MG63 (cell line): ENCODE results near the gene TGIF2. TPM values are rescaled to one million over a fixed set of nuclear protein-coding genes. Genes with fewer than 3 reads are reported as not detected.

Source experiments
- DNase-seq: peaks from one replicate; pipeline ENCODE4 v3.0.0-alpha.2; 2020
- H3K27me3 ChIP-seq: fragments of 250-450 bp; sonication (Bioruptor Pico); 2 replicates; pipeline ENCODE4 v1.5.1; 2020; ENCODE audit warnings: mild to moderate bottlenecking, moderate library complexity
- H3K36me3 ChIP-seq: fragments of 250-450 bp; sonication (Bioruptor Pico); 2 replicates; pipeline ENCODE4 v1.5.1; 2020; ENCODE audit warnings: mild to moderate bottlenecking, moderate library complexity
- H3K4me3 ChIP-seq: fragments of 250-450 bp; sonication (Bioruptor Pico); 2 replicates; pipeline ENCODE4 v1.5.1; 2020; ENCODE audit warnings: mild to moderate bottlenecking, moderate library complexity
- H3K9me3 ChIP-seq: fragments of 250-450 bp; sonication (Bioruptor Pico); 2 replicates; pipeline ENCODE4 v1.5.1; 2020; ENCODE audit warnings: mild to moderate bottlenecking, moderate library complexity
- total RNA-seq: library from RNA; depleted of rRNA; stranded (reverse); fragments of >200 nt; shearing (Covaris generic); gene quantifications from 2 replicates; pipeline ENCODE4 v1.2.3, GENCODE V29; 2014; ENCODE audit warnings: low replicate concordance

TGIF2 gene
- total RNA-seq, 1 experiment from 2014 or later = 16.3 TPM

GRCh38 chr20:36565520-36565919, 7.9 kb upstream of the TGIF2 start:
- Histone ChIP-seq H3K4me3 (no peak overlapping the region), H3K36me3 (no peaks in the 10 kb centered on the region), H3K27me3 (no peaks in the 10 kb centered on the region), H3K9me3 (peaks cover 8% of the 10 kb centered on the region; the same call in 1 of the 2 replicates)
- no peak for DNase-seq

DNA sequence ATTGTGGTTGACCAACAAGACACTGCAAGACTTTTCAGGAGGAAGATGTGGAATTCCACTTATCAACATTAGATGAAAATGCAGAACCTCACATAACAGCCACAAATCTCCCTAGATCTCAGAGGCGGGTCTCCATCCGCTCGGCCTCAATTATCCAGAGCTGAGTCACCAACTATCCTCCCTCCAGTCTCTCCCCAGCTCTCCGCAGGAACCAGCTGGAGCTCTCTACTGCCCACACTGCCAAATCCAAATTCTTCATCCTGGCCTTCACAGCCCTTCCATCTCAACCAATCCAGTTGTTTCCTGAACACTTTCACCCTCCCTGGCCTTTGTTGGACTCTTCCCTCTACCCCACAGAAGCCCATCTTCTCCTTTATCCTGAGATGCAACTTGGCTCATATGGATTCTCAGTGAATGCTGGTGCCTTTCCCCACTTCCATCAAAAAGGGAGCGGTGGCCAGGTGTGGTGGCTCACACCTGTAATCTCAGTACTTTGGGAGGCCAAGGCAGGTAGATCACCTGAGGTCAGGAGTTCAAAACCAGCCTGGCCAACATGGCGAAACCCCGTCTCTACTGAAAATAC, 3.5 kb upstream of the TGIF2 start:
- H3K27me3 ChIP-seq = no peaks in the 10 kb centered on the region
- H3K9me3 ChIP-seq = peaks cover 7% of the 10 kb centered on the region; the same call in 1 of the 2 replicates
- H3K36me3 ChIP-seq = no peaks in the 10 kb centered on the region
- H3K4me3 ChIP-seq = no peak overlapping the region
- peak; percentile 79 for DNase-seq

DNA sequence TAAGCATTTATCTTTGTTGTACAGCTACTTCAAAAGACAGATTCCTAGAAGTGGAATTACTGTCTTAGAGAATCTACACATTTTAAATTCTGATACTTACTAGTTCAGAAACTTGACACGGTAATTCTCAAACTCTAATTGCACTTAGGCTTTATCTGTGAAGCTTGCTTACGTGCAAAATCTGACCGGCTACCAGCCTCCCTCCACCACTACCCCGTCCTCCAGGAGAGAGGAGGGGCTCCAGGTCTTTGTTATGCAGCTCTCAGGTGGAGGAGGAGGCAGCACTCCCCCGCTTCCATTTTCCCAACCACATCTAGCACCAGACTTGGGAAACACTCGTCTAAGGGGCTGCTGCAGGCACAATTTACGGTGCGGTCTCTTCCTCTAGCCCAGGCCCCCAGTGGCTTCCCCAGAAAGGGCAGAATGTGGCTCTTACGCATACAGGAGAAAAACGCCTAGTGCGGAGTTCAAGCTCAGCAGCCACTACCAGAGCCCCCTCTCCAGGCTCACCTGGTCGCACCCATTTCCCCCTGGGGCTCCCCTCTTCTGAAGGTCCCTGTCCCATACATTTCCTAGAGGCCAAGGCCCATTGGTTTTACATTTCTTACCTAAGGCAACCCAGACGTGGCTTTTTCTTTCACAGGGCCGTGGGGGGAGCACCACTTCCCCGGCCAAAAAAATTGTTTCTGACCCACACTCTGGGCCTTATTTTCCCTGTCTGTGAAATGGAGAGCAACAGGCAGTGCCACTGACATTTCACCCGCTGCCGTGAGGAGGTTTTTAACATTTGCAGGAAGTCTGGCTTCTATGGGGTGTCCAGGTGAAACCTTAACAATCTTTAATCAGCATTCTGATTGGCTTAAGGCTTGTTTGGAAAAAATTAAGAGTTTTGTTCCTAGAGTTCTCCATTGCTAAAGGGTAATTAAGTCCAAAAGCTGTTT, 1.6 kb upstream of the TGIF2 start:
- no peak for DNase-seq
- Histone ChIP-seq H3K36me3 (no peaks in the 10 kb centered on the region; the same call in 1 of the 2 replicates), H3K27me3 (no peaks in the 10 kb centered on the region), H3K9me3 (no peaks in the 10 kb centered on the region), H3K4me3 (no peak overlapping the region)

DNA sequence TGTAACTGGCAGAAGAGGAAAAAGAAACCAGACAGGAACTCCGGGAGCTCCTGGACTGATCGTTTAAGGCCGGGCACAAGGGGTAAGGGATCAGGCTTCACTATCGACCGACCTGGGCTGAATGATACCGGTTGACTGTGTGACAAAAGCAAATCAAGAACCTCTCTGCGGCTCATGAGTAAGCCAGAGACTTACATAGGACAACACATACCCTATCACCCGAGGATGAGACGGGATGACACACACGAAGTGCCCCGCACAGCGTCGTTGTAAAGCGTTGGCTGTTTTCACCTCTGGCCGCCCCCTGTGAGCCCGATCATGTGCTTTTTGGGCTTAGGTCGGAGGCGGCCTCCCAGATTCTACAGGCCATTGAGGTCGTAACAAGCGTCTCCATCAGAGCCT, 695 bp upstream of the TGIF2 start:
- peaks cover 2% of the 10 kb centered on the region for H3K36me3 ChIP-seq
- DNase-seq = peak; percentile 7
- H3K9me3 ChIP-seq = no peaks in the 10 kb centered on the region
- peak overlapping the region; percentile 78 for H3K4me3 ChIP-seq
- H3K27me3 ChIP-seq = no peaks in the 10 kb centered on the region

DNA sequence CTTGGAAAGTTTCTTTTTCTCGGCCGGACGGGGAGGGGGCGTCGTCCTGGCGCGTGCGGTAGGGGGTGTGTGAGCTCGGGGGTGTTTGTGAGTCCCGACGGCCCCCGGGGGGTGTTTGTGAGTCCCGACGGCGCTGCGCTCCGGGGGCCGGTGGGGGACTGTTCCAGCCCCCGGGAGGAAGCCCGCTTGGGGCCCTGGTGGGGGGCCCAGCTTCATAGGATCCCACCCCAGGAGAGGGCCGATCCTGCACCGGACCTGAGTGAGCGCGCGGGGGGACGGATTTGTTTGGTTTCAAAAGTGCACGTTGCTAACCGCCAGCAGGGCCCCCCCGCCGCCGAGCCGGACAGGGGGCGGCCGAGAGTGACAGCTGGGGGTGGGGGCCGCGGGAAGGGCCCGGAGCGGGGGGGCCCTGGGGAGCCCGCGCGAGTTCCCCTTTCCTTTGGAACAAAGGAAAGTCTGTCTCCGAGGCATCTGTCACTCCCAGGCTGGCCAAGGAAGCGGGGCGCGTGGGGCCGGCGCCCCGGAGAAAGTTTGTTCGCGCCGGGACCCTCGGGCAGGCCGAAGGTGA, 485 bp downstream of the TGIF2 start:
- peak; percentile 32 for DNase-seq
- H3K27me3 ChIP-seq = no peaks in the 10 kb centered on the region
- H3K4me3 ChIP-seq = peak overlapping the region; percentile 78
- no peaks in the 10 kb centered on the region for H3K9me3 ChIP-seq
- H3K36me3 ChIP-seq = peaks cover 10% of the 10 kb centered on the region

GRCh38 chr20:36574366-36575135, 1.2 kb downstream of the TGIF2 start:
- peaks cover 15% of the 10 kb centered on the region for H3K36me3 ChIP-seq

DNA sequence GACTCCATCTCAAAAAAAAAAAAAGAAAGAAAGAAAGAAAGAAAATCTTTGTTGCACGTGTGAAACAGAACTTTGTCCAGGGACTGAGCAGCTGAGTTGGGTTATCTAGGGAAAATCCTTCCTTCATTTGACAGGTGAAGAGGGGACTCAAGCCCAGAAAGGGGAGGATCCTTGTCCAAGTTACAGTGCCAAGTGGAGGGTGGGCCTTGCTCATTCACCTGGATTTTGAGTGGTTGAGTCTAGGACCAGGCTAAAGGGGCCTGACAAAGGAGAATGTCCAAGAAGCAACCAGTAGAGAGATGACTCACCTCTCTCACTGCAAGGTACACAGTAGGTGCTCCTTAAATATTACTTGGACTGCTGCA, 2.7 kb downstream of the TGIF2 start:
- Histone ChIP-seq H3K27me3 (no peaks in the 10 kb centered on the region), H3K4me3 (no peak overlapping the region), H3K36me3 (peaks cover 25% of the 10 kb centered on the region), H3K9me3 (no peaks in the 10 kb centered on the region)
- DNase-seq = no peak

More at GRCh38 chr20:36574366-36575135, 1.2 kb downstream of the TGIF2 start:
- Histone ChIP-seq H3K27me3 (no peaks in the 10 kb centered on the region), H3K9me3 (no peaks in the 10 kb centered on the region), H3K4me3 (peak overlapping the region; percentile 78)
- peak; percentile 70 for DNase-seq

DNA sequence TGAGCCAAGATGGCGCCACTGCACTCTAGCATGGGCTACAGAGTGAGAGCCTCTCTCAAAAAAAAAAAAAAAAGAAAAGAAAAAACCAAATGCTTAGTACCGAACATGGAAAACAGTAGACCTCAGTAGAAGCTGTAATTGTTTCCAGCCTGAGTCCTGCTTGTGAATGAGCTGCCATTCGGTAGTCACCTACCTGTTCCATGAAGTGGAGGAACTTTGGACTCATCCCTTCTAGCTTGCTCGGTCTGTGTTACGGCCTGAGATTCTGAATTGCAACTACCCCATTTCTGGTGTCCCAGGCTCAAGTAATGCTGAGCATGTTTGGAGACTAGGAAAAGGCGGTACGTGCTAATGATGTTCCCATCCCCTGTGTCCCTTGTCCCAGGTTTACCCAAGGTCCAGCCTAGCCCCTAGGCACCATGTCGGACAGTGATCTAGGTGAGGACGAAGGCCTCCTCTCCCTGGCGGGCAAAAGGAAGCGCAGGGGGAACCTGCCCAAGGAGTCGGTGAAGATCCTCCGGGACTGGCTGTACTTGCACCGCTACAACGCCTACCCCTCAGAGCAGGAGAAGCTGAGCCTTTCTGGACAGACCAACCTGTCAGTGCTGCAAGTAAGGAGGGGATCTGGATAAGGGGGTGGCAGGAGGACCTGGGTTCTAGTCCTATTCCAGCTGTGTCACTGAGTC, 5.1 kb downstream of the TGIF2 start:
- peaks cover 37% of the 10 kb centered on the region for H3K36me3 ChIP-seq
- no peak overlapping the region for H3K4me3 ChIP-seq
- DNase-seq = no peak
- no peaks in the 10 kb centered on the region for H3K27me3 ChIP-seq
- H3K9me3 ChIP-seq = no peaks in the 10 kb centered on the region

GRCh38 chr20:36579996-36580545, 6.7 kb downstream of the TGIF2 start:
- Histone ChIP-seq H3K27me3 (no peaks in the 10 kb centered on the region), H3K9me3 (no peaks in the 10 kb centered on the region), H3K36me3 (peaks cover 41% of the 10 kb centered on the region), H3K4me3 (no peak overlapping the region)
- no peak for DNase-seq

GRCh38 chr20:36582322-36582721, 8.9 kb downstream of the TGIF2 start:
- no peaks in the 10 kb centered on the region for H3K27me3 ChIP-seq
- H3K4me3 ChIP-seq = no peak overlapping the region
- peaks cover 43% of the 10 kb centered on the region for H3K36me3 ChIP-seq
- no peak for DNase-seq
- H3K9me3 ChIP-seq = no peaks in the 10 kb centered on the region

DNA sequence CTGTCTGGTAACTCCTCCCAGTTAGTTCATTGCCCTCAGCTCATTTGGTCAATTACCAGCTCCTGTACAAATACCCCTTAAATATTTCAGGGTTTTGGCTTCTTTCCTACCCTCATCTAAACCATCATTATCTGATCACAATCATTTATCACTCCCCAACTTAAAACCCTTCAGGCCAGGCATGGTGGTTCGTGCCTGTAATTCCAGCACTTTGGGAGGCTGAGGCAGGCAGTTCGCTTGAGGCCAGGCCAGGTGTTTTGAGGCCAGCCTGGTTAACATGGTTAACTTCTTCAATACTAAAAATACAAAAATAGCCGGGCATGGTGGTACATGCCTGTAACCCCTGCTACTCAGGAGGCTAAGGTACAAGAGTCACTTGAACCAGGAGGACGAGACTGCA, 9.4 kb downstream of the TGIF2 start:
- Histone ChIP-seq H3K36me3 (peaks cover 42% of the 10 kb centered on the region), H3K4me3 (no peak overlapping the region), H3K9me3 (no peaks in the 10 kb centered on the region), H3K27me3 (no peaks in the 10 kb centered on the region)
- DNase-seq = no peak

DNA sequence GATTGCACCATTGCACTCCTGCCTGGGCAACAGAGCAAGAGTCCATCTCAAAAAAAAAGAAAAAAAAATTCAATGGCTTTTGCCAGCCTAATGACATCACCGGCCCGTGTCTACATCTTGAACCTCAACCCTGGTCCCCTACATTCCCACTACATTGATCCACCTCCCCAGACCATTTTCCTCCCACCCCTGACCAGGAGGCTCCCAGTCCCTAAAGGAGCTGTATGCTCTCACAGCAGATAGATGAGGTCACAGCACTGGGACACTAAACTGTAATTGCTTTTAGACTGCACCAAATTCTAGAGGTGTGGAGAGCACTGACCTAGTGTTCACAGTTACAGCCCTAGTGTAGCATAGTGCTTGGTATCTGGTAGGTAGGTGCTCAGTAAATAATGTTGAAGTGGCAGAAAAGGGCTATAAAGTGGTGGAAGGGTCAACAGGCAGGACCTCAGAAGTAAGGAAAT, 10.7 kb downstream of the TGIF2 start:
- Histone ChIP-seq H3K9me3 (no peaks in the 10 kb centered on the region), H3K4me3 (no peak overlapping the region), H3K36me3 (peaks cover 35% of the 10 kb centered on the region), H3K27me3 (no peaks in the 10 kb centered on the region)
- DNase-seq = no peak

DNA sequence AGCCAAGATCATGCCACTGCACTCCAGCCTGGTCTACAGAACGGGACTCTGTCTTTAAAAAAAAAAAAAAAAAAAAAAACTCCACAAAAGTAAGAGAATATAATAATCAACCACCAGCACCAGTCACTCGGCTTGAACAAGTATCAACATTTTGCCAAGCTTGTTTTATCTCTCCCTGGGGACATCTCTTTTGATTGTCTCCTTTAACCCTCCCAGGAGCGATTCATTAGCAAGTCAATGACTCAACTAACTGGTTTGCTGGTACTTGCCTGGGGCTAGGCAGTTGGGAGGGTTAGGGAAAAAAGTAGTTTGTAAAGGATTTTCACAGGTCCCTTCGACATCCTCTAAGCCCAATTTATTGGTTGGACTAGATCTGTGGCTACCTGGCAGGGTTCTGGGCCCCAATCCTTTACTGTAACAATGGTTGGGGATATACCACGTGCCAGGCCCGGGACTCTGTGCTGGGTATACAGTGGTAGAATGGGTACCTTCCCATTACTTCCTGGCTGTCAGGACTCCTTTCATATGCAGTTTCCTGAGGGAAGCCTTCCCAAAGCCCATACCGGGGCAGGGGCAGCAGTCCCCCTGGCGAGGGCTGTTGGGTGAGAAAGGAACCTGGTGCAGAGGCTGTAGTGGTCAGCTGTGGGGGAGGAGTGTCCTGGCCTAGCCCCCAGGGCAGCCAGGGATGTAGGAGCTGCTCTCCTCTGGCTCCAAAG, 12.2 kb downstream of the TGIF2 start:
- Histone ChIP-seq H3K36me3 (peaks cover 22% of the 10 kb centered on the region), H3K27me3 (no peaks in the 10 kb centered on the region), H3K9me3 (no peaks in the 10 kb centered on the region), H3K4me3 (no peak overlapping the region)
- DNase-seq = peak; percentile 31

GRCh38 chr20:36587388-36588070, 14.1 kb downstream of the TGIF2 start:
- no peaks in the 10 kb centered on the region for H3K27me3 ChIP-seq
- H3K36me3 ChIP-seq = peaks cover 28% of the 10 kb centered on the region
- no peak overlapping the region for H3K4me3 ChIP-seq
- peaks cover 2% of the 10 kb centered on the region; the same call in 1 of the 2 replicates for H3K9me3 ChIP-seq
- DNase-seq = no peak

- no peak for DNase-seq
- peaks cover 17% of the 10 kb centered on the region for H3K36me3 ChIP-seq
- no peak overlapping the region for H3K4me3 ChIP-seq
- H3K9me3 ChIP-seq = peaks cover 2% of the 10 kb centered on the region; the same call in 1 of the 2 replicates
- no peaks in the 10 kb centered on the region for H3K27me3 ChIP-seq
Measured at GRCh38 chr20:36591281-36591680, 17.9 kb downstream of the TGIF2 start.
